22Rv1 (cell line): ENCODE results near the gene SUCLG2.

Source experiments
- ZFX ChIP-seq: fragments of 450-650 bp; IDR thresholded peaks from 2 replicates; pipeline ENCODE4 v1.6.1; 2017; ENCODE audit warnings: antibody characterized with exemption, borderline replicate concordance
- TF ChIP-seq, protein P1 (sequence below): fragments of 450-650 bp; IDR thresholded peaks from 2 replicates; pipeline ENCODE4 v1.5.1; 2017; ENCODE audit warnings: mild to moderate bottlenecking

GRCh38 chr3:67692621-67693020, 38.2 kb upstream of the SUCLG2 start:
- TF ChIP-seq, protein P1, sequence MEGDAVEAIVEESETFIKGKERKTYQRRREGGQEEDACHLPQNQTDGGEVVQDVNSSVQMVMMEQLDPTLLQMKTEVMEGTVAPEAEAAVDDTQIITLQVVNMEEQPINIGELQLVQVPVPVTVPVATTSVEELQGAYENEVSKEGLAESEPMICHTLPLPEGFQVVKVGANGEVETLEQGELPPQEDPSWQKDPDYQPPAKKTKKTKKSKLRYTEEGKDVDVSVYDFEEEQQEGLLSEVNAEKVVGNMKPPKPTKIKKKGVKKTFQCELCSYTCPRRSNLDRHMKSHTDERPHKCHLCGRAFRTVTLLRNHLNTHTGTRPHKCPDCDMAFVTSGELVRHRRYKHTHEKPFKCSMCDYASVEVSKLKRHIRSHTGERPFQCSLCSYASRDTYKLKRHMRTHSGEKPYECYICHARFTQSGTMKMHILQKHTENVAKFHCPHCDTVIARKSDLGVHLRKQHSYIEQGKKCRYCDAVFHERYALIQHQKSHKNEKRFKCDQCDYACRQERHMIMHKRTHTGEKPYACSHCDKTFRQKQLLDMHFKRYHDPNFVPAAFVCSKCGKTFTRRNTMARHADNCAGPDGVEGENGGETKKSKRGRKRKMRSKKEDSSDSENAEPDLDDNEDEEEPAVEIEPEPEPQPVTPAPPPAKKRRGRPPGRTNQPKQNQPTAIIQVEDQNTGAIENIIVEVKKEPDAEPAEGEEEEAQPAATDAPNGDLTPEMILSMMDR, result no peak
- TF ChIP-seq ZFX, result no peak
